ENCODE measurements around the gene FAM118B. TPM values are rescaled to one million over a fixed set of nuclear protein-coding genes. Genes with fewer than 3 reads are reported as not detected.

Gene FAM118B
- total RNA-seq, 1 experiment from 2014 or later = 40.0 TPM

DNA sequence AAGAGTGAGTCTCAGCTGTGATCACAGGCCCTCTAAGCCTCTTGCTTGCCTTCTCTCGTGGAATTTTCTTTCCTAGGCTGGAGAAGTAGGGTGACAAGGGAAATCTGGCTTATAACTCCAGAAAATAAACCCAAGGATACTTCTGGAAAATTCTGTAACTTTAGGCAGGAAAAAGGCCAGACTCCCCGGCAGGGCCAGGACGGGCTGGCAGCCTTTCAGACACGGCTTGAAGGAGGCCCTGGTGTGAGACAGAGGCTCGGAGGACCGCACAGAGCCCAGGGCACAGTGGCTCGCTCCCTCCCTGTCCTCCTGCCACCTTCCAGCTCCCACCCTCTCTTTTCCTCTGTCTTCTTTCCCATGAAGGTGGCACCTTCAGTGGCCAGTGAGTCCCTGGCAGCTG, 19.2 kb upstream of the FAM118B start:
- no peak overlapping the region for H2BK5ac ChIP-seq (ENCODE audit: insufficient read length, low read length)
- no peak overlapping the region for H2BK15ac ChIP-seq (ENCODE audit: low read depth, low read length)
- H3K36me3 Mint-ChIP-seq (ENCODE audit: insufficient read depth in 1 of 3, low read depth in 3 of 3) = peaks cover 22 to 53% (median 53%) of the 10 kb centered on the region in 3 experiments
- H2AK5ac ChIP-seq (ENCODE audit: insufficient read length, low read length) = no peak overlapping the region
- no peak overlapping the region for H3K27ac Mint-ChIP-seq
- H2AFZ ChIP-seq (ENCODE audit: low read length) = no peak overlapping the region
- no peak overlapping the region for H3K4me3 Mint-ChIP-seq
- H3K27me3 Mint-ChIP-seq (ENCODE audit: low read depth) = no peaks in the 10 kb centered on the region
- H3K79me2 ChIP-seq (ENCODE audit: insufficient read depth, low read length) = no peaks in the 10 kb centered on the region
- H3K27ac ChIP-seq (ENCODE audit: insufficient read length, low read depth, low read length) = no peak overlapping the region
- H3K4me1 ChIP-seq (ENCODE audit: insufficient read depth, low read length) = no peaks in the 10 kb centered on the region
- no peaks in the 10 kb centered on the region for H3K23me2 ChIP-seq (ENCODE audit: insufficient read length, low read depth, low read length, poor library complexity, severe bottlenecking)
- no peak overlapping the region for H3K56ac ChIP-seq (ENCODE audit: insufficient read length, low read depth, low read length)
- no peak overlapping the region for H3K9ac ChIP-seq (ENCODE audit: extremely low read depth, insufficient read length, low read length)
- TF ChIP-seq, protein P1, sequence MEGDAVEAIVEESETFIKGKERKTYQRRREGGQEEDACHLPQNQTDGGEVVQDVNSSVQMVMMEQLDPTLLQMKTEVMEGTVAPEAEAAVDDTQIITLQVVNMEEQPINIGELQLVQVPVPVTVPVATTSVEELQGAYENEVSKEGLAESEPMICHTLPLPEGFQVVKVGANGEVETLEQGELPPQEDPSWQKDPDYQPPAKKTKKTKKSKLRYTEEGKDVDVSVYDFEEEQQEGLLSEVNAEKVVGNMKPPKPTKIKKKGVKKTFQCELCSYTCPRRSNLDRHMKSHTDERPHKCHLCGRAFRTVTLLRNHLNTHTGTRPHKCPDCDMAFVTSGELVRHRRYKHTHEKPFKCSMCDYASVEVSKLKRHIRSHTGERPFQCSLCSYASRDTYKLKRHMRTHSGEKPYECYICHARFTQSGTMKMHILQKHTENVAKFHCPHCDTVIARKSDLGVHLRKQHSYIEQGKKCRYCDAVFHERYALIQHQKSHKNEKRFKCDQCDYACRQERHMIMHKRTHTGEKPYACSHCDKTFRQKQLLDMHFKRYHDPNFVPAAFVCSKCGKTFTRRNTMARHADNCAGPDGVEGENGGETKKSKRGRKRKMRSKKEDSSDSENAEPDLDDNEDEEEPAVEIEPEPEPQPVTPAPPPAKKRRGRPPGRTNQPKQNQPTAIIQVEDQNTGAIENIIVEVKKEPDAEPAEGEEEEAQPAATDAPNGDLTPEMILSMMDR (conservative IDR thresholded peaks at IDR 0.05) = no peak
- H3K4ac ChIP-seq (ENCODE audit: low read depth, low read length) = no peak overlapping the region
- peaks cover 0 to 8% of the 10 kb centered on the region in 2 experiments; a peak in 2 of 4 replicates for H3K4me1 Mint-ChIP-seq
- no peak for DNase-seq
- no peak overlapping the region for H2BK20ac ChIP-seq (ENCODE audit: low read depth, low read length, poor library complexity, severe bottlenecking)
- H4K5ac ChIP-seq (ENCODE audit: insufficient read length, low read depth, low read length) = no peak overlapping the region
- H4K20me1 ChIP-seq (ENCODE audit: control insufficient read depth, insufficient read depth, insufficient read length) = no peaks in the 10 kb centered on the region
- no peak overlapping the region for H3K23ac ChIP-seq (ENCODE audit: insufficient read length, low read depth, low read length)
- no peak overlapping the region for H2BK12ac ChIP-seq (ENCODE audit: insufficient read length, low read depth, low read length)
- H4K91ac ChIP-seq (ENCODE audit: insufficient read length, low read depth, low read length) = no peak overlapping the region
- H3K4me2 ChIP-seq (ENCODE audit: insufficient read depth, insufficient read length, low read length) = no peak overlapping the region
- no peaks in the 10 kb centered on the region for H3K27me3 ChIP-seq (ENCODE audit: insufficient read depth, low read length)
- H3K18ac ChIP-seq (ENCODE audit: insufficient read length, low read depth, low read length) = no peak overlapping the region
- no CpG with 5 or more reads among the region's 7 CpGs for WGBS (ENCODE audit: extremely low coverage, insufficient read length, low lambda C conversion rate)
- H4K8ac ChIP-seq (replicated peaks; ENCODE audit: insufficient read length, low read depth, low read length) = no peak overlapping the region
- no peaks in the 10 kb centered on the region for H3K79me1 ChIP-seq (ENCODE audit: insufficient read depth, low read depth, low read length, poor library complexity, severe bottlenecking)
- H2BK120ac ChIP-seq (ENCODE audit: low read depth, low read length, poor library complexity, severe bottlenecking) = no peak overlapping the region
- H3T11ph ChIP-seq (ENCODE audit: low read length) = no peak overlapping the region
- H3K9me3 Mint-ChIP-seq = peaks cover 12 to 14% of the 10 kb centered on the region in 2 experiments
- peaks cover 5% of the 10 kb centered on the region for H3K9me3 ChIP-seq (ENCODE audit: control insufficient read depth, low read depth, low read length)
- H3K14ac ChIP-seq (ENCODE audit: insufficient read depth, low read length) = no peak overlapping the region
